ENCODE results near the gene CCDC27.

The CCDC27 gene

GRCh38 chr1:3752400-3752945 lies at the start of gene CCDC27:
TSS of gene CCDC27 (plus strand) at chr1:3752450. CDS start at chr1:3752482, 32 bp downstream.
- no peak for DNase-seq

- no peak for DNase-seq
Observed at GRCh38 chr1:3702528-3702927, 49.7 kb upstream of the CCDC27 start.

GRCh38 chr1:3702990-3703728 lies 49.1 kb upstream of the CCDC27 start:
- DNase-seq = no peak

GRCh38 chr1:3703786-3704371 lies 48.4 kb upstream of the CCDC27 start:
- DNase-seq = no peak

- DNase-seq = no peak
Observed at GRCh38 chr1:3705341-3705950, 46.8 kb upstream of the CCDC27 start.

GRCh38 chr1:3706651-3707297 lies 45.5 kb upstream of the CCDC27 start:
- DNase-seq = no peak

- no peak for DNase-seq
Observed at GRCh38 chr1:3707298-3707938, 44.8 kb upstream of the CCDC27 start.

GRCh38 chr1:3707939-3708328 lies 44.3 kb upstream of the CCDC27 start:
- no peak for DNase-seq

- no peak for DNase-seq
Observed at GRCh38 chr1:3708791-3709190, 43.5 kb upstream of the CCDC27 start.

- DNase-seq = no peak
Observed at GRCh38 chr1:3710251-3710650, 42.0 kb upstream of the CCDC27 start.

- no peak for DNase-seq
Observed at GRCh38 chr1:3711381-3711779, 40.9 kb upstream of the CCDC27 start.

- DNase-seq = no peak
Observed at GRCh38 chr1:3711780-3712451, 40.3 kb upstream of the CCDC27 start.

GRCh38 chr1:3712573-3713535 lies 39.4 kb upstream of the CCDC27 start:
- no peak for DNase-seq

- no peak for DNase-seq
Observed at GRCh38 chr1:3713840-3714239, 38.4 kb upstream of the CCDC27 start.

GRCh38 chr1:3714284-3714741 lies 37.9 kb upstream of the CCDC27 start:
- DNase-seq = no peak

GRCh38 chr1:3714814-3715213 lies 37.4 kb upstream of the CCDC27 start:
- no peak for DNase-seq

GRCh38 chr1:3716351-3716750 lies 35.9 kb upstream of the CCDC27 start:
- DNase-seq = no peak

- DNase-seq = no peak
Observed at GRCh38 chr1:3717041-3717714, 35.1 kb upstream of the CCDC27 start.

GRCh38 chr1:3717715-3718601 lies 34.3 kb upstream of the CCDC27 start:
- no peak for DNase-seq
